Keratinocyte (primary cell): ENCODE measurements around the gene DDI1. TPM values are rescaled to one million over a fixed set of nuclear protein-coding genes. Genes with fewer than 3 reads are reported as not detected.

Experiments used
- DNase-seq: peaks from one replicate; pipeline ENCODE4 v3.0.0-alpha.2; 2011; ENCODE audit warnings: low read depth, missing footprints, low spot score
- FAIRE-seq: peaks from 2 replicates; lab custom pipeline; 2011; peaks lifted over from hg19 to GRCh38; lab: Jason Lieb, UNC
- H2AFZ ChIP-seq: 2 replicates; pipeline ENCODE4 v1.6.0; 2012; ENCODE audit warnings: low read length, control low read depth, inconsistent platforms; ENCODE audit not compliant: control insufficient read depth
- H3K27ac ChIP-seq: 2 replicates; pipeline ENCODE4 v1.5.1; 2011; ENCODE audit warnings: low read length; ENCODE audit not compliant: control insufficient read depth, insufficient read depth
- H3K27me3 ChIP-seq: 3 replicates; pipeline ENCODE4 v1.6.0; 2011; ENCODE audit warnings: low read length; ENCODE audit not compliant: control insufficient read depth, insufficient read depth; ENCODE audit errors: extremely low read depth
- H3K36me3 ChIP-seq, 2 experiments: 2 replicates in 1 of 2; 3 replicates in 1 of 2; pipeline ENCODE4 v1.5.1; 2011; ENCODE audit warnings: low read length in 2 of 2, mild to moderate bottlenecking in 1 of 2; ENCODE audit not compliant: control insufficient read depth in 2 of 2, insufficient read depth in 2 of 2; ENCODE audit errors: extremely low read depth in 1 of 2
- H3K4me1 ChIP-seq: 3 replicates; pipeline ENCODE4 v1.5.1; 2011; ENCODE audit warnings: low read length; ENCODE audit not compliant: control insufficient read depth, insufficient read depth; ENCODE audit errors: extremely low read depth
- H3K4me2 ChIP-seq: 3 replicates; pipeline ENCODE4 v1.6.0; 2011; ENCODE audit warnings: low read depth, low read length; ENCODE audit not compliant: control insufficient read depth, insufficient read depth; ENCODE audit errors: extremely low read depth
- H3K4me3 ChIP-seq, 3 experiments: fragments of 200-600 bp in 1 of 3; sonication (generic) in 1 of 3; 2 replicates in 2 of 3; 3 replicates in 1 of 3; pipeline ENCODE4 v1.5.1; 2011 to 2016; ENCODE audit warnings: low read length in 3 of 3, mild to moderate bottlenecking in 3 of 3, control low read depth in 2 of 3, inconsistent platforms in 1 of 3, low read depth in 1 of 3, mixed read lengths in 1 of 3, mixed run types in 1 of 3, moderate library complexity in 1 of 3; ENCODE audit not compliant: control insufficient read depth in 2 of 3, insufficient read depth in 2 of 3; ENCODE audit errors: extremely low read depth in 1 of 3
- H3K79me2 ChIP-seq: 2 replicates; pipeline ENCODE4 v1.6.0; 2012; ENCODE audit warnings: low read length; ENCODE audit not compliant: control insufficient read depth, insufficient read depth
- H3K9ac ChIP-seq: 3 replicates; pipeline ENCODE4 v1.6.0; 2011; ENCODE audit warnings: low read length; ENCODE audit not compliant: control insufficient read depth, insufficient read depth; ENCODE audit errors: extremely low read depth
- H3K9me1 ChIP-seq: 3 replicates; pipeline ENCODE4 v1.6.0; 2011; ENCODE audit warnings: low read length; ENCODE audit not compliant: control insufficient read depth, insufficient read depth; ENCODE audit errors: extremely low read depth
- H3K9me3 ChIP-seq: 2 replicates; pipeline ENCODE4 v1.5.1; 2012; ENCODE audit warnings: low read depth, low read length; ENCODE audit not compliant: control insufficient read depth
- H4K20me1 ChIP-seq: 3 replicates; pipeline ENCODE4 v1.6.0; 2011; ENCODE audit warnings: low read length; ENCODE audit not compliant: control insufficient read depth, insufficient read depth; ENCODE audit errors: extremely low read depth
- CTCF ChIP-seq, 3 experiments: IDR thresholded peaks in 1 of 3; conservative IDR thresholded peaks in 1 of 3; optimal IDR thresholded peaks in 1 of 3; 2 replicates in 2 of 3; 3 replicates in 1 of 3; pipeline versions ENCODE3 to v1.5.1; 2011; ENCODE audit warnings: low read length in 3 of 3, mild to moderate bottlenecking in 3 of 3, moderate library complexity in 2 of 3, control low read depth in 1 of 3, inconsistent platforms in 1 of 3; ENCODE audit not compliant: insufficient read depth in 2 of 3; ENCODE audit errors: extremely low read depth in 1 of 3
- EZH2 ChIP-seq: IDR thresholded peaks from one replicate; pipeline ENCODE4 v1.6.1; 2012; ENCODE audit warnings: inconsistent platforms, mild to moderate bottlenecking, low read length, moderate library complexity
- dilution Hi-C: fragments of 300-500 bp; cut with MboI; formaldehyde crosslinking; loops from one replicate; pipeline ENCODE4 v1.7.0; 2020; ENCODE audit warnings: low sequenced_read_pairs; ENCODE audit not compliant: extremely low pct_ligation_motif_present
- polyA plus RNA-seq, 5 experiments: library from polyadenylated mRNA; depleted of rRNA in 3 of 5; stranded (reverse) in 3 of 5; stranded (forward) in 1 of 5; unstranded in 1 of 5; fragments of >200 nt; gene quantifications; 1 replicate in 1 of 5; 2 replicates in 3 of 5; 3 replicates in 1 of 5; pipeline versions ENCODE4 v1.2.1 to v1.2.3, GENCODE V29; 2011 to 2012; ENCODE audit warnings: missing spikeins in 2 of 5, low read depth in 1 of 5, low replicate concordance in 1 of 5

The DDI1 gene
- polyA plus RNA-seq, 1 donor (not counting 4 experiments of a cell fraction or from before 2014, with no cell fraction given) = not detected

- Histone ChIP-seq H2AFZ (no peak overlapping the region), H3K36me3 (no peaks in the 10 kb centered on the region), H4K20me1 (no peaks in the 10 kb centered on the region), H3K27ac (no peak overlapping the region), H3K9me1 (no peaks in the 10 kb centered on the region), H3K27me3 (no peaks in the 10 kb centered on the region), H3K4me3 (no peak overlapping the region), H3K79me2 (no peaks in the 10 kb centered on the region), H3K4me1 (no peaks in the 10 kb centered on the region), H3K4me2 (no peak overlapping the region), H3K9me3 (no peaks in the 10 kb centered on the region), H3K9ac (no peak overlapping the region)
- no peak for FAIRE-seq
- no peak for DNase-seq
- TF ChIP-seq CTCF (optimal IDR thresholded peaks at IDR 0.05 in 1 of 3, IDR thresholded peaks at IDR 0.05 in 1 of 3, conservative IDR thresholded peaks at IDR 0.05 in 1 of 3; ENCODE audit: extremely low read depth in 1 of 3, insufficient read depth in 2 of 3, low read length in 3 of 3) (no peak), EZH2 (no peak)
- dilution Hi-C loops = no loop called here
Observed at GRCh38 chr11:104051778-104052177, 15.3 kb downstream of the DDI1 start.

GRCh38 chr11:104053743-104054478 lies 17.5 kb downstream of the DDI1 start:
- no peak for TF ChIP-seq EZH2
- no peak for TF ChIP-seq CTCF (optimal IDR thresholded peaks at IDR 0.05 in 1 of 3, IDR thresholded peaks at IDR 0.05 in 1 of 3, conservative IDR thresholded peaks at IDR 0.05 in 1 of 3; ENCODE audit: extremely low read depth in 1 of 3, insufficient read depth in 2 of 3, low read length in 3 of 3)
- Histone ChIP-seq H3K4me3 (no peak overlapping the region), H3K4me1 (no peaks in the 10 kb centered on the region), H3K4me2 (no peak overlapping the region), H4K20me1 (no peaks in the 10 kb centered on the region), H3K9me1 (no peaks in the 10 kb centered on the region), H3K9me3 (no peaks in the 10 kb centered on the region), H3K36me3 (no peaks in the 10 kb centered on the region), H2AFZ (no peak overlapping the region), H3K9ac (no peak overlapping the region), H3K79me2 (no peaks in the 10 kb centered on the region), H3K27me3 (no peaks in the 10 kb centered on the region), H3K27ac (no peak overlapping the region)
- FAIRE-seq (no peak), DNase-seq (no peak)
- dilution Hi-C loops = no loop called here
